ENCODE results near the gene HOXB2.

GRCh38 chr17:48562934-48563333 lies 18.0 kb upstream of the HOXB2 start:
- TF ChIP-seq CREB1 (CRISPR knock-in tag; IDR thresholded peaks at IDR 0.05; ENCODE audit: low read depth) (no peak), CTCF (conservative IDR thresholded peaks at IDR 0.05; ENCODE audit: low read depth in 2 of 2) (no peak), EZH2 (IDR thresholded peaks at IDR 0.05; ENCODE audit: low read depth, unreplicated experiment) (peak; percentile 66)

Measured in GM23338 (cell line).